ENCODE data around the gene SRF. TPM values are rescaled to one million over a fixed set of nuclear protein-coding genes. Genes with fewer than 3 reads are reported as not detected.
A peak's percentile ranks its signal among the peaks of the same experiment; 100 is the strongest.

Gene SRF
- total RNA-seq, 1 donor from 2014 or later = 32.6 TPM

- ATAC-seq = no peak
- intact Hi-C loops (cut with DNase I) = no loop called here
- no peak for DNase-seq (ENCODE audit: low spot score)
These were observed 24.8 kb upstream of the SRF start for GRCh38 chr6:43146261-43146660.

- intact Hi-C loops (cut with DNase I) = no loop called here
- ATAC-seq (no peak), DNase-seq (ENCODE audit: low spot score) (no peak)
These were observed 24.1 kb upstream of the SRF start for GRCh38 chr6:43146709-43147688.

GRCh38 chr6:43147691-43148477 is 23.2 kb upstream of the SRF start:
- ATAC-seq = no peak
- DNase-seq (ENCODE audit: low spot score) = no peak
- intact Hi-C loops (cut with DNase I) = no loop called here

GRCh38 chr6:43149265-43149664 is 21.8 kb upstream of the SRF start:
- intact Hi-C loops (cut with DNase I) = no loop called here
- no peak for ATAC-seq
- no peak for DNase-seq (ENCODE audit: low spot score)

GRCh38 chr6:43150051-43150751 is 20.9 kb upstream of the SRF start:
- ATAC-seq (peak; percentile 42), DNase-seq (ENCODE audit: low spot score) (no peak)
- intact Hi-C loops (cut with DNase I) = loop anchor here (5.0 kb wide), 1 partner anchor 243 kb away; no protein-coding TSS in a partner anchor

- no peak for DNase-seq (ENCODE audit: low spot score)
- no peak for ATAC-seq
- intact Hi-C loops (cut with DNase I) = no loop called here
These were observed 11.5 kb upstream of the SRF start for GRCh38 chr6:43159599-43159998.

GRCh38 chr6:43163899-43164298 is 7.2 kb upstream of the SRF start:
- no peak for DNase-seq (ENCODE audit: low spot score)
- intact Hi-C loops (cut with DNase I) = no loop called here
- ATAC-seq = no peak

- intact Hi-C loops (cut with DNase I) = no loop called here
- ATAC-seq (peak; percentile 79), DNase-seq (ENCODE audit: low spot score) (peak; percentile 85)
These were observed 595 bp upstream of the SRF start for GRCh38 chr6:43170417-43170930.

GRCh38 chr6:43171707-43172103 is 636 bp downstream of the SRF start:
- ATAC-seq (no peak), DNase-seq (ENCODE audit: low spot score) (no peak)
- intact Hi-C loops (cut with DNase I) = no loop called here

- intact Hi-C loops (cut with DNase I) = no loop called here
- ATAC-seq (no peak), DNase-seq (ENCODE audit: low spot score) (peak; percentile 77)
These were observed 1.3 kb downstream of the SRF start for GRCh38 chr6:43172104-43173007.

- intact Hi-C loops (cut with DNase I) = no loop called here
- ATAC-seq (no peak), DNase-seq (ENCODE audit: low spot score) (no peak)
These were observed 2.7 kb downstream of the SRF start for GRCh38 chr6:43173591-43174262.

- intact Hi-C loops (cut with DNase I) = no loop called here
- ATAC-seq = peak; percentile 89
- DNase-seq (ENCODE audit: low spot score) = peak; percentile 97
These were observed 3.4 kb downstream of the SRF start for GRCh38 chr6:43174263-43175112.

GRCh38 chr6:43175676-43176422 is 4.8 kb downstream of the SRF start:
- no peak for ATAC-seq
- DNase-seq (ENCODE audit: low spot score) = no peak
- intact Hi-C loops (cut with DNase I) = no loop called here

GRCh38 chr6:43176423-43176786 is 5.3 kb downstream of the SRF start:
- intact Hi-C loops (cut with DNase I) = no loop called here
- DNase-seq (ENCODE audit: low spot score) = no peak

GRCh38 chr6:43178150-43178549 is 7.1 kb downstream of the SRF start:
- ATAC-seq (no peak), DNase-seq (ENCODE audit: low spot score) (no peak)
- intact Hi-C loops (cut with DNase I) = no loop called here

More at GRCh38 chr6:43176423-43176786, 5.3 kb downstream of the SRF start:
- ATAC-seq = no peak

Measured in sciatic nerve (tissue), 2 donors.